SK-N-SH (cell line): ENCODE measurements around the gene SMC1B. TPM values are rescaled to one million over a fixed set of nuclear protein-coding genes. Genes with fewer than 3 reads are reported as not detected.

Experiments used
- CTCF ChIA-PET: fragments of 300-600, 350-600 bp; formaldehyde crosslinking; extraction: SDS; loops from one replicate; lab custom pipeline; 2021; lab: Yijun Ruan, JAX
- POLR2A ChIA-PET: fragments of 350-600 bp; sonication (Branson Sonifier 250); formaldehyde crosslinking; extraction: SDS; loops from one replicate; lab custom pipeline; 2020; ENCODE audit warnings: antibody characterized with exemption, inconsistent platforms; lab: Yijun Ruan, JAX
- DNase-seq: peaks from one replicate; pipeline ENCODE4 v3.0.0; 2012
- H2AFZ ChIP-seq: fragments of 200-600 bp; sonication (generic); 2 replicates; pipeline ENCODE4 v1.8.1; 2016; ENCODE audit warnings: antibody characterized with exemption, mild to moderate bottlenecking, low read depth
- H3F3A ChIP-seq: fragments of 200-600 bp; sonication (generic); replicated peaks from 2 replicates; pipeline ENCODE3; 2016; ENCODE audit warnings: antibody characterized with exemption, mild to moderate bottlenecking; ENCODE audit not compliant: insufficient read depth
- H3K27ac ChIP-seq, 2 experiments: fragments of 200-500 bp in 1 of 2; fragments of 200-600 bp in 1 of 2; sonication (Bioruptor generic) in 1 of 2; sonication (generic), shearing (Covaris generic) in 1 of 2; 2 replicates each; pipeline versions ENCODE4 v1.5.1 to v1.6.1; 2014 to 2016; ENCODE audit warnings: low read depth in 2 of 2, inconsistent platforms in 1 of 2, low read length in 1 of 2, mild to moderate bottlenecking in 1 of 2, mixed read lengths in 1 of 2
- H3K27me3 ChIP-seq: fragments of 200-600 bp; sonication (generic), shearing (Covaris generic); 2 replicates; pipeline ENCODE4 v1.6.1; 2016; ENCODE audit warnings: mixed run types; ENCODE audit not compliant: insufficient read depth
- H3K36me3 ChIP-seq, 2 experiments: fragments of 200-500 bp in 1 of 2; fragments of 200-600 bp in 1 of 2; sonication (Bioruptor generic) in 1 of 2; sonication (generic) in 1 of 2; replicated peaks in 1 of 2; 2 replicates each; pipeline versions ENCODE3 to v1.5.1; 2014 to 2016; ENCODE audit warnings: low read length in 1 of 2, mild to moderate bottlenecking in 1 of 2; ENCODE audit not compliant: insufficient read depth in 2 of 2, control insufficient read depth in 1 of 2
- H3K4me1 ChIP-seq, 2 experiments: fragments of 200-500 bp in 1 of 2; fragments of 200-600 bp in 1 of 2; sonication (Bioruptor generic) in 1 of 2; sonication (generic), shearing (Covaris generic) in 1 of 2; 2 replicates each; pipeline versions ENCODE4 v1.5.1 to v1.6.1; 2014 to 2016; ENCODE audit warnings: low read depth in 1 of 2, low read length in 1 of 2, mixed run types in 1 of 2; ENCODE audit not compliant: insufficient read depth in 2 of 2, control insufficient read depth in 1 of 2
- H3K4me2 ChIP-seq: fragments of 200-600 bp; sonication (generic), shearing (Covaris generic); 2 replicates; pipeline ENCODE4 v1.6.1; 2017; ENCODE audit warnings: mixed run types
- H3K4me3 ChIP-seq, 2 experiments: fragments of 200-500 bp in 1 of 2; fragments of 200-600 bp in 1 of 2; sonication (Bioruptor generic) in 1 of 2; sonication (generic), shearing (Covaris generic) in 1 of 2; 2 replicates each; pipeline versions ENCODE4 v1.5.1 to v1.8.1; 2014 to 2016; ENCODE audit warnings: low read depth in 2 of 2, inconsistent platforms in 1 of 2, low read length in 1 of 2, mild to moderate bottlenecking in 1 of 2, mixed read lengths in 1 of 2, moderate library complexity in 1 of 2
- H3K79me2 ChIP-seq: fragments of 200-600 bp; sonication (generic); 2 replicates; pipeline ENCODE4 v1.8.1; 2017; ENCODE audit warnings: mild to moderate bottlenecking; ENCODE audit not compliant: insufficient read depth
- H3K9ac ChIP-seq: fragments of 200-600 bp; sonication (generic); 2 replicates; pipeline ENCODE4 v1.6.1; 2017; ENCODE audit warnings: mixed run types
- H3K9me2 ChIP-seq: fragments of 200-600 bp; sonication (generic); 2 replicates; pipeline ENCODE4 v1.6.1; 2017; ENCODE audit warnings: mixed run types
- H3K9me3 ChIP-seq: fragments of 200-600 bp; sonication (generic); 2 replicates; pipeline ENCODE4 v1.6.1; 2017; ENCODE audit warnings: mixed run types, mild to moderate bottlenecking, moderate library complexity
- H4K20me1 ChIP-seq: fragments of 200-600 bp; sonication (generic); 2 replicates; pipeline ENCODE4 v1.6.1; 2017; ENCODE audit warnings: mild to moderate bottlenecking, mixed run types; ENCODE audit not compliant: insufficient read depth
- CHD2 ChIP-seq: fragments of 150-350 bp; IDR thresholded peaks from 2 replicates; pipeline ENCODE4 v1.6.1; 2018; ENCODE audit warnings: low read length; ENCODE audit not compliant: partially characterized antibody
- ELF1 ChIP-seq: IDR thresholded peaks from 2 replicates; pipeline ENCODE4 v1.4.0; 2012
- EZH2phosphoT487 ChIP-seq: fragments of 200-600 bp; sonication (generic); IDR thresholded peaks from 2 replicates; pipeline ENCODE4 v1.6.1; 2017; ENCODE audit warnings: low read depth, mixed run types, mild to moderate bottlenecking, antibody characterized with exemption, moderate library complexity, borderline replicate concordance
- FOXJ3 ChIP-seq: sonication (generic); formaldehyde crosslinking; IDR thresholded peaks from 2 replicates; pipeline ENCODE4 v1.5.1; 2020; ENCODE audit warnings: mild to moderate bottlenecking, missing genetic modification reagents
- FOXM1 ChIP-seq: IDR thresholded peaks from 2 replicates; pipeline ENCODE4 v1.4.0; 2012; ENCODE audit warnings: low read depth, mild to moderate bottlenecking
- GABPA ChIP-seq: IDR thresholded peaks from 2 replicates; pipeline ENCODE4 v1.4.0; 2012; ENCODE audit warnings: low read depth, mild to moderate bottlenecking
- GATA2 ChIP-seq: sonication (generic); formaldehyde crosslinking; IDR thresholded peaks from 2 replicates; pipeline ENCODE4 v1.5.0; 2020; ENCODE audit warnings: mild to moderate bottlenecking, missing genetic modification reagents
- MXI1 ChIP-seq: IDR thresholded peaks from 2 replicates; pipeline ENCODE4 v1.6.1; 2012; ENCODE audit warnings: mild to moderate bottlenecking, low read depth, low read length, improper control_type of control experiment
- NFIC ChIP-seq: IDR thresholded peaks from 2 replicates; pipeline ENCODE4 v1.4.0; 2012; ENCODE audit warnings: borderline replicate concordance
- NRF1 ChIP-seq: IDR thresholded peaks from 2 replicates; pipeline ENCODE4 v1.6.1; 2012; ENCODE audit warnings: low read depth, mild to moderate bottlenecking, low read length
- RCOR1 ChIP-seq: fragments of 150-350 bp; IDR thresholded peaks from 2 replicates; pipeline ENCODE4 v1.6.1; 2017; ENCODE audit warnings: antibody characterized with exemption, low read length
- TCF12 ChIP-seq: IDR thresholded peaks from 2 replicates; pipeline ENCODE4 v1.4.0; 2012
- TEAD4 ChIP-seq: IDR thresholded peaks from 2 replicates; pipeline ENCODE4 v1.4.0; 2012; ENCODE audit warnings: mild to moderate bottlenecking, borderline replicate concordance; ENCODE audit not compliant: insufficient read depth
- YY1 ChIP-seq: IDR thresholded peaks from 2 replicates; pipeline ENCODE4 v1.4.0; 2012; ENCODE audit warnings: low read depth, mild to moderate bottlenecking
- WGBS: methylation state at CpG from one replicate; pipeline ENCODE4 v1.1.6; 2017; ENCODE audit warnings: low lambda C conversion rate; 5-methylcytosine and 5-hydroxymethylcytosine counted together
- polyA plus RNA-seq, 3 experiments: library from polyadenylated mRNA; depleted of rRNA; stranded (reverse); fragments of >200 nt; gene quantifications; 2 replicates each; pipeline ENCODE4 v1.2.3, GENCODE V29; 2012
- TF ChIP-seq, protein P1 (sequence below): IDR thresholded peaks from 2 replicates; pipeline ENCODE4 v1.4.0; 2012; ENCODE audit warnings: low read depth, borderline replicate concordance
- TF ChIP-seq, protein P2 (sequence below): IDR thresholded peaks from 2 replicates; pipeline ENCODE4 v1.6.1; 2012; ENCODE audit warnings: mild to moderate bottlenecking, low read depth, low read length, moderate library complexity
- TF ChIP-seq, protein P3 (sequence below): fragments of 150-350 bp; IDR thresholded peaks from 2 replicates; pipeline ENCODE4 v1.6.1; 2016; ENCODE audit warnings: mild to moderate bottlenecking, low read depth, low read length

SMC1B gene
- polyA plus RNA-seq, 1 of the 3 experiments (the other 2 are of a cell fraction) = not detected

DNA sequence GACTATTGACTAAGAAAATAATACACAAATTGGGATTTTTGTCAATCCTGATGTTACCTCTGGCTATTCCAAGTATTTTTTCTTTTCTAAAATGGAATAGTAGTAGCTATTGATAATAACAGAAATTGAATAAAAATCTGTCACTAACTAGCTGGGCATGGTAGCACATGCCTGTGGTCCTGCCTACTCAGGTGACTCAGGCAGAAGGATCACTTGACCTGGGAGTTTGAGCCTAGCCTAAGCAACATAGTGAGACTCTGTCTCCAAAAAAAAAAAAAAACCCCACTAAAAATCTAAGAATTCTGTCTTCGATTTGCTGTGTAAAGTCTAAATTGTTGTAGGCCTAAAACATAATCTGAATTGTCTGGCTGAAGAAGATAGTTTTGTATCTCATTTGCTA lies 61.4 kb downstream of the SMC1B start:
- H3K27me3 ChIP-seq = no peaks in the 10 kb centered on the region
- no peak overlapping the region for H3K4me3 ChIP-seq
- no peaks in the 10 kb centered on the region for H3F3A ChIP-seq
- no peaks in the 10 kb centered on the region for H4K20me1 ChIP-seq
- no peaks in the 10 kb centered on the region for H3K9me2 ChIP-seq
- H3K9ac ChIP-seq = no peak overlapping the region
- DNase-seq = no peak
- WGBS = 81% methylated on average over 1 of the region's 1 CpG
- H3K79me2 ChIP-seq = no peaks in the 10 kb centered on the region
- POLR2A ChIA-PET = no interaction called here
- no peak for TF ChIP-seq ELF1
- TF ChIP-seq CHD2 = no peak
- TF ChIP-seq TEAD4 = no peak
- TF ChIP-seq FOXJ3 (CRISPR knock-in tag) = no peak
- TF ChIP-seq NRF1 = no peak
- no peak for TF ChIP-seq YY1
- TF ChIP-seq, protein P1, sequence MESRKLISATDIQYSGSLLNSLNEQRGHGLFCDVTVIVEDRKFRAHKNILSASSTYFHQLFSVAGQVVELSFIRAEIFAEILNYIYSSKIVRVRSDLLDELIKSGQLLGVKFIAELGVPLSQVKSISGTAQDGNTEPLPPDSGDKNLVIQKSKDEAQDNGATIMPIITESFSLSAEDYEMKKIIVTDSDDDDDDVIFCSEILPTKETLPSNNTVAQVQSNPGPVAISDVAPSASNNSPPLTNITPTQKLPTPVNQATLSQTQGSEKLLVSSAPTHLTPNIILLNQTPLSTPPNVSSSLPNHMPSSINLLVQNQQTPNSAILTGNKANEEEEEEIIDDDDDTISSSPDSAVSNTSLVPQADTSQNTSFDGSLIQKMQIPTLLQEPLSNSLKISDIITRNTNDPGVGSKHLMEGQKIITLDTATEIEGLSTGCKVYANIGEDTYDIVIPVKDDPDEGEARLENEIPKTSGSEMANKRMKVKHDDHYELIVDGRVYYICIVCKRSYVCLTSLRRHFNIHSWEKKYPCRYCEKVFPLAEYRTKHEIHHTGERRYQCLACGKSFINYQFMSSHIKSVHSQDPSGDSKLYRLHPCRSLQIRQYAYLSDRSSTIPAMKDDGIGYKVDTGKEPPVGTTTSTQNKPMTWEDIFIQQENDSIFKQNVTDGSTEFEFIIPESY = no peak
- no peak for TF ChIP-seq GATA2 (CRISPR knock-in tag)
- TF ChIP-seq NFIC = no peak
- no peak for TF ChIP-seq GABPA
- no peak for TF ChIP-seq FOXM1
- no peak for TF ChIP-seq MXI1
- TF ChIP-seq, all 33 proteins: peak for 0
- Histone ChIP-seq H3K36me3 (no peaks in the 10 kb centered on the region), H3K27ac (no peak overlapping the region), H3K9me3 (no peaks in the 10 kb centered on the region), H2AFZ (no peak overlapping the region), H3K4me2 (no peak overlapping the region), H3K4me1 (no peaks in the 10 kb centered on the region)
- CTCF ChIA-PET = no interaction called here

DNA sequence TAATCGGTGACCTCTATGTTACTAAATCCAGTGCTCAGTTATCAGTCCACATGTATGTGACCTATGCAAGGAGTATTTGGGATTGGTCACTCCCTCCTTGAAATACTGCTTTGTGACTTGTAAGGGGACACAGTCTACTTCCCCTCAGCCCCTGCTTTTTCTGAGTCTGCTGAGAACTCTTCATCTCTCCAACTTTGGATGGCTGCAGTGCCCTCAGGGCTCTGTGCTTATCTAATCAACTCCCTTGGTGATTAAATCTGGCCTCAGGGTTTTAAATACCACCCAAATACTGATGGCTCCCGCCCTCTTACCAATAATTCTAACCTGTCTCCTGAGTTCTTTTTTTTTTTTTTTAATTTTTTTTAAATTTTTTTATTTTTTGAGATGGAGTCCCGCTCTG lies 63.5 kb downstream of the SMC1B start:
- Histone ChIP-seq H3K4me3 (no peak overlapping the region), H2AFZ (no peak overlapping the region), H3K9ac (no peak overlapping the region), H3K4me2 (no peak overlapping the region), H3K79me2 (no peaks in the 10 kb centered on the region), H3K9me2 (no peaks in the 10 kb centered on the region), H4K20me1 (no peaks in the 10 kb centered on the region), H3F3A (no peaks in the 10 kb centered on the region), H3K4me1 (no peaks in the 10 kb centered on the region), H3K36me3 (no peaks in the 10 kb centered on the region), H3K27ac (no peak overlapping the region), H3K27me3 (no peaks in the 10 kb centered on the region), H3K9me3 (no peaks in the 10 kb centered on the region)
- POLR2A ChIA-PET = no interaction called here
- WGBS = 63% methylated on average over 3 of the region's 3 CpGs
- TF ChIP-seq YY1 = no peak
- no peak for TF ChIP-seq NFIC
- no peak for TF ChIP-seq EZH2phosphoT487
- TF ChIP-seq RCOR1 = no peak
- no peak for TF ChIP-seq TCF12
- TF ChIP-seq, protein P2, sequence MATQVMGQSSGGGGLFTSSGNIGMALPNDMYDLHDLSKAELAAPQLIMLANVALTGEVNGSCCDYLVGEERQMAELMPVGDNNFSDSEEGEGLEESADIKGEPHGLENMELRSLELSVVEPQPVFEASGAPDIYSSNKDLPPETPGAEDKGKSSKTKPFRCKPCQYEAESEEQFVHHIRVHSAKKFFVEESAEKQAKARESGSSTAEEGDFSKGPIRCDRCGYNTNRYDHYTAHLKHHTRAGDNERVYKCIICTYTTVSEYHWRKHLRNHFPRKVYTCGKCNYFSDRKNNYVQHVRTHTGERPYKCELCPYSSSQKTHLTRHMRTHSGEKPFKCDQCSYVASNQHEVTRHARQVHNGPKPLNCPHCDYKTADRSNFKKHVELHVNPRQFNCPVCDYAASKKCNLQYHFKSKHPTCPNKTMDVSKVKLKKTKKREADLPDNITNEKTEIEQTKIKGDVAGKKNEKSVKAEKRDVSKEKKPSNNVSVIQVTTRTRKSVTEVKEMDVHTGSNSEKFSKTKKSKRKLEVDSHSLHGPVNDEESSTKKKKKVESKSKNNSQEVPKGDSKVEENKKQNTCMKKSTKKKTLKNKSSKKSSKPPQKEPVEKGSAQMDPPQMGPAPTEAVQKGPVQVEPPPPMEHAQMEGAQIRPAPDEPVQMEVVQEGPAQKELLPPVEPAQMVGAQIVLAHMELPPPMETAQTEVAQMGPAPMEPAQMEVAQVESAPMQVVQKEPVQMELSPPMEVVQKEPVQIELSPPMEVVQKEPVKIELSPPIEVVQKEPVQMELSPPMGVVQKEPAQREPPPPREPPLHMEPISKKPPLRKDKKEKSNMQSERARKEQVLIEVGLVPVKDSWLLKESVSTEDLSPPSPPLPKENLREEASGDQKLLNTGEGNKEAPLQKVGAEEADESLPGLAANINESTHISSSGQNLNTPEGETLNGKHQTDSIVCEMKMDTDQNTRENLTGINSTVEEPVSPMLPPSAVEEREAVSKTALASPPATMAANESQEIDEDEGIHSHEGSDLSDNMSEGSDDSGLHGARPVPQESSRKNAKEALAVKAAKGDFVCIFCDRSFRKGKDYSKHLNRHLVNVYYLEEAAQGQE = no peak
- TF ChIP-seq, protein P3, sequence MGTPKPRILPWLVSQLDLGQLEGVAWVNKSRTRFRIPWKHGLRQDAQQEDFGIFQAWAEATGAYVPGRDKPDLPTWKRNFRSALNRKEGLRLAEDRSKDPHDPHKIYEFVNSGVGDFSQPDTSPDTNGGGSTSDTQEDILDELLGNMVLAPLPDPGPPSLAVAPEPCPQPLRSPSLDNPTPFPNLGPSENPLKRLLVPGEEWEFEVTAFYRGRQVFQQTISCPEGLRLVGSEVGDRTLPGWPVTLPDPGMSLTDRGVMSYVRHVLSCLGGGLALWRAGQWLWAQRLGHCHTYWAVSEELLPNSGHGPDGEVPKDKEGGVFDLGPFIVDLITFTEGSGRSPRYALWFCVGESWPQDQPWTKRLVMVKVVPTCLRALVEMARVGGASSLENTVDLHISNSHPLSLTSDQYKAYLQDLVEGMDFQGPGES = no peak
- DNase-seq = no peak
- CTCF ChIA-PET = no interaction called here
